Transverse colon (tissue), 4 donors: Measurements from ENCODE around the gene ANKS1B.

Experiments used
- POLR2A ChIP-seq: fragments of 450-650 bp; IDR thresholded peaks from one replicate; pipeline ENCODE4 v1.6.1; 2016; ENCODE audit warnings: antibody characterized with exemption, mild to moderate bottlenecking, moderate library complexity
- POLR2AphosphoS5 ChIP-seq, 3 donors: sonication (generic); formaldehyde crosslinking; IDR thresholded peaks; one replicate each; pipeline ENCODE4 v1.6.1; 2016; ENCODE audit warnings: antibody characterized with exemption in 3 of 3
- TF ChIP-seq, protein P1 (sequence below), 5 experiments: fragments of 200-600 bp in 3 of 5; fragments of 450-650 bp in 2 of 5; sonication (generic) in 3 of 5; IDR thresholded peaks; 1 replicate in 2 of 5; 2 replicates in 3 of 5; pipeline ENCODE4 v1.5.1; 2016 to 2017; ENCODE audit warnings: antibody characterized with exemption in 5 of 5, inconsistent platforms in 3 of 5, mild to moderate bottlenecking in 2 of 5, moderate library complexity in 1 of 5

DNA sequence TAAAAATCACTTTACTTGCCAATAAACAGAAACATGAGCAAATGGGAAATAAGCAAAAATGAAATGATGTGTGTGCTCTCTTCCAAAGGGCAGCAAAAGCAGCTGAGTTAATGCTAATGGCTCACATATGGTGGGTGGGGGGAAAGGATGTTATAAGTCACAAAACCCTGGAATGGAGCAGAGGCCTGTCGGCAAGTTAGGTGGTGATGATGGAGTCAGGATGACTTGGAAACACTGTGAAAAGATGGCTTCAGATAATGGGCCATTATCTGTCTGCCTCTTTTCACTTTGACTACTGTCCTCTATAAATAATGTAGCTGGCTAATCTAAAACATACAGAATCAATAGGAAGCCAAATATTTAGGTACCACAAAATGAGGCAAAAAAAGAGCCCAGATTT lies 1111.0 kb downstream of the ANKS1B start:
- no peak for TF ChIP-seq POLR2A
- no peak for TF ChIP-seq POLR2AphosphoS5 (IDR thresholded peaks at IDR 0.05)
- TF ChIP-seq, protein P1, sequence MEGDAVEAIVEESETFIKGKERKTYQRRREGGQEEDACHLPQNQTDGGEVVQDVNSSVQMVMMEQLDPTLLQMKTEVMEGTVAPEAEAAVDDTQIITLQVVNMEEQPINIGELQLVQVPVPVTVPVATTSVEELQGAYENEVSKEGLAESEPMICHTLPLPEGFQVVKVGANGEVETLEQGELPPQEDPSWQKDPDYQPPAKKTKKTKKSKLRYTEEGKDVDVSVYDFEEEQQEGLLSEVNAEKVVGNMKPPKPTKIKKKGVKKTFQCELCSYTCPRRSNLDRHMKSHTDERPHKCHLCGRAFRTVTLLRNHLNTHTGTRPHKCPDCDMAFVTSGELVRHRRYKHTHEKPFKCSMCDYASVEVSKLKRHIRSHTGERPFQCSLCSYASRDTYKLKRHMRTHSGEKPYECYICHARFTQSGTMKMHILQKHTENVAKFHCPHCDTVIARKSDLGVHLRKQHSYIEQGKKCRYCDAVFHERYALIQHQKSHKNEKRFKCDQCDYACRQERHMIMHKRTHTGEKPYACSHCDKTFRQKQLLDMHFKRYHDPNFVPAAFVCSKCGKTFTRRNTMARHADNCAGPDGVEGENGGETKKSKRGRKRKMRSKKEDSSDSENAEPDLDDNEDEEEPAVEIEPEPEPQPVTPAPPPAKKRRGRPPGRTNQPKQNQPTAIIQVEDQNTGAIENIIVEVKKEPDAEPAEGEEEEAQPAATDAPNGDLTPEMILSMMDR (IDR thresholded peaks at IDR 0.05), result no peak
